CD14-positive monocyte (primary cell): ENCODE measurements around the gene GLI3. TPM values are rescaled to one million over a fixed set of nuclear protein-coding genes. Genes with fewer than 3 reads are reported as not detected.

Experiments used
- DNase-seq, 3 donors: peaks; one replicate each; pipeline ENCODE4 v3.0.0-alpha.2; 2011 to 2022
- H2AFZ ChIP-seq: 2 replicates; pipeline ENCODE4 v1.6.0; 2012; ENCODE audit warnings: mild to moderate bottlenecking, low read depth, low read length, inconsistent platforms; ENCODE audit not compliant: insufficient read depth, poor library complexity, severe bottlenecking
- H3K27ac ChIP-seq, 2 donors: 1 replicate in 1 of 2; 2 replicates in 1 of 2; pipeline ENCODE4 v1.5.1; 2012 to 2013; ENCODE audit warnings: low read length in 2 of 2, control low read depth in 1 of 2, inconsistent platforms in 1 of 2, low read depth in 1 of 2, mild to moderate bottlenecking in 1 of 2
- H3K27me3 ChIP-seq, 2 donors: one replicate each; pipeline versions ENCODE4 v1.6.0 to v1.6.1; 2011 to 2013; ENCODE audit warnings: low read length in 2 of 2; ENCODE audit not compliant: control insufficient read depth in 2 of 2, insufficient read depth in 2 of 2
- H3K36me3 ChIP-seq, 2 donors: replicated peaks in 1 of 2; 1 replicate in 1 of 2; 2 replicates in 1 of 2; pipeline versions ENCODE4 v1.5.1 to v1.6.1; 2012 to 2013; ENCODE audit warnings: low read length in 2 of 2, control low read depth in 1 of 2, inconsistent platforms in 1 of 2, mild to moderate bottlenecking in 1 of 2; ENCODE audit not compliant: insufficient read depth in 2 of 2, control insufficient read depth in 1 of 2
- H3K4me1 ChIP-seq, 2 donors: 1 replicate in 1 of 2; 2 replicates in 1 of 2; pipeline versions ENCODE4 v1.5.1 to v1.6.1; 2012 to 2013; ENCODE audit warnings: low read length in 2 of 2, control low read depth in 1 of 2, inconsistent platforms in 1 of 2, mild to moderate bottlenecking in 1 of 2, moderate library complexity in 1 of 2; ENCODE audit not compliant: insufficient read depth in 2 of 2, control insufficient read depth in 1 of 2
- H3K4me2 ChIP-seq: replicated peaks from 2 replicates; pipeline ENCODE3; 2012; ENCODE audit warnings: low read length, moderate library complexity, mild to moderate bottlenecking; ENCODE audit not compliant: poor library complexity, severe bottlenecking; ENCODE audit errors: extremely low read depth
- H3K4me3 ChIP-seq, 3 experiments: fragments of 200-600 bp in 1 of 3; sonication (generic) in 1 of 3; replicated peaks in 1 of 3; 1 replicate in 2 of 3; 2 replicates in 1 of 3; pipeline ENCODE4 v1.5.1; 2011 to 2013; ENCODE audit warnings: low read length in 3 of 3, mild to moderate bottlenecking in 3 of 3, control low read depth in 2 of 3, low read depth in 2 of 3, inconsistent platforms in 1 of 3, moderate library complexity in 1 of 3
- H3K79me2 ChIP-seq: 2 replicates; pipeline ENCODE4 v1.6.0; 2012; ENCODE audit warnings: mild to moderate bottlenecking, control low read depth, inconsistent platforms, low read length, moderate library complexity; ENCODE audit not compliant: insufficient read depth
- H3K9ac ChIP-seq: 2 replicates; pipeline ENCODE4 v1.6.0; 2017; ENCODE audit warnings: low read length, mild to moderate bottlenecking; ENCODE audit not compliant: insufficient read depth, poor library complexity, severe bottlenecking
- H3K9me3 ChIP-seq, 2 donors: replicated peaks in 1 of 2; 1 replicate in 1 of 2; 2 replicates in 1 of 2; pipeline versions ENCODE4 v1.5.1 to v1.6.1; 2012 to 2013; ENCODE audit warnings: low read length in 2 of 2, control low read depth in 1 of 2; ENCODE audit not compliant: control insufficient read depth in 1 of 2, insufficient read depth in 1 of 2
- H4K20me1 ChIP-seq: 2 replicates; pipeline ENCODE4 v1.6.0; 2012; ENCODE audit warnings: mild to moderate bottlenecking, low read length, control low read depth, moderate library complexity; ENCODE audit not compliant: insufficient read depth
- H3K27ac Mint-ChIP-seq, 7 donors: one replicate each; pipeline ENCODE4 v1.8.0; 2020; ENCODE audit warnings: mild to moderate bottlenecking in 7 of 7, mixed read lengths in 7 of 7, moderate library complexity in 6 of 7, inconsistent platforms in 2 of 7
- H3K27me3 Mint-ChIP-seq, 3 donors: one replicate each; pipeline ENCODE4 v1.8.0; 2021 to 2022; ENCODE audit warnings: low read depth in 3 of 3, mild to moderate bottlenecking in 3 of 3, mixed read lengths in 3 of 3, moderate library complexity in 3 of 3, inconsistent platforms in 1 of 3
- H3K36me3 Mint-ChIP-seq, 2 donors: one replicate each; pipeline ENCODE4 v1.8.0; 2020; ENCODE audit warnings: mixed read lengths in 2 of 2, inconsistent platforms in 1 of 2, mild to moderate bottlenecking in 1 of 2
- H3K4me1 Mint-ChIP-seq: one replicate; pipeline ENCODE4 v1.8.0; 2020; ENCODE audit warnings: mild to moderate bottlenecking, mixed read lengths
- H3K4me3 Mint-ChIP-seq, 2 donors: one replicate each; pipeline ENCODE4 v1.8.0; 2020; ENCODE audit warnings: mild to moderate bottlenecking in 2 of 2, mixed read lengths in 2 of 2, moderate library complexity in 1 of 2
- H3K9me3 Mint-ChIP-seq, 7 donors: one replicate each; pipeline ENCODE4 v1.8.0; 2020 to 2022; ENCODE audit warnings: mixed read lengths in 7 of 7, mild to moderate bottlenecking in 6 of 7, moderate library complexity in 6 of 7, inconsistent platforms in 2 of 7
- CTCF ChIP-seq: fragments of 200-600 bp; IDR thresholded peaks from one replicate; pipeline ENCODE4 v1.8.0; 2022; ENCODE audit warnings: antibody characterized with exemption, mild to moderate bottlenecking
- WGBS: methylation state at CpG from one replicate; pipeline ENCODE4 v1.1.5; 2013; ENCODE audit warnings: missing lambda C conversion rate; ENCODE audit not compliant: insufficient coverage; 5-methylcytosine and 5-hydroxymethylcytosine counted together
- intact Hi-C, 2 donors: fragments of 100-400 bp; cut with micrococcal nuclease; formaldehyde crosslinking; loops; one replicate each; pipeline versions ENCODE4 v1.15.0 to v1.15.1; 2023
- polyA plus RNA-seq, 3 donors: library from polyadenylated mRNA; depleted of rRNA in 1 of 3; unstranded in 2 of 3; stranded (reverse) in 1 of 3; fragments of 300-500 nt in 2 of 3; fragments of >200 nt in 1 of 3; fragmentation: Illumina TruSeq in 2 of 3; gene quantifications; 1 replicate in 2 of 3; 2 replicates in 1 of 3; pipeline ENCODE4 v1.2.3, GENCODE V29; 2012 to 2021

Gene GLI3
- polyA plus RNA-seq, 3 donors = not detected

- no peak for TF ChIP-seq CTCF
- H3K9me3 Mint-ChIP-seq = peaks cover 0 to 8% (median 2%) of the 10 kb centered on the region in 7 donors
- no peak overlapping the region for H3K4me3 Mint-ChIP-seq
- H3K36me3 Mint-ChIP-seq = no peaks in the 10 kb centered on the region
- no peak overlapping the region for H3K27ac Mint-ChIP-seq
- Histone ChIP-seq H3K36me3 (no peaks in the 10 kb centered on the region), H3K4me1 (no peaks in the 10 kb centered on the region), H4K20me1 (no peaks in the 10 kb centered on the region), H3K9ac (no peak overlapping the region), H3K27me3 (peaks cover 0 to 3% of the 10 kb centered on the region in 2 donors), H3K27ac (no peak overlapping the region), H3K9me3 (no peaks in the 10 kb centered on the region), H3K79me2 (no peaks in the 10 kb centered on the region), H2AFZ (no peak overlapping the region), H3K4me2 (no peak overlapping the region), H3K4me3 (no peak overlapping the region)
- WGBS = no CpG with 5 or more reads among the region's 5 CpGs
- no peaks in the 10 kb centered on the region for H3K4me1 Mint-ChIP-seq
- intact Hi-C loops = no loop called here
- no peak for DNase-seq
- peaks cover 10 to 14% (median 12%) of the 10 kb centered on the region in 3 donors for H3K27me3 Mint-ChIP-seq
Measured at GRCh38 chr7:42247301-42247700, 10.3 kb upstream of the GLI3 start.

GRCh38 chr7:42244828-42245227 is 7.8 kb upstream of the GLI3 start:
- no peak for DNase-seq
- H3K4me2 ChIP-seq = no peak overlapping the region
- no peak overlapping the region for H3K4me3 ChIP-seq
- no peaks in the 10 kb centered on the region for H3K9me3 ChIP-seq
- H3K4me1 ChIP-seq = no peaks in the 10 kb centered on the region
- H3K9ac ChIP-seq = no peak overlapping the region
- Mint-ChIP-seq H3K27ac (no peak overlapping the region), H3K27me3 (peaks cover 21 to 23% (median 22%) of the 10 kb centered on the region in 3 donors), H3K4me1 (no peaks in the 10 kb centered on the region), H3K9me3 (peaks cover 0 to 3% (median 0%) of the 10 kb centered on the region in 7 donors), H3K4me3 (no peak overlapping the region), H3K36me3 (no peaks in the 10 kb centered on the region)
- H4K20me1 ChIP-seq = no peaks in the 10 kb centered on the region
- no peak overlapping the region for H2AFZ ChIP-seq
- no peak overlapping the region for H3K27ac ChIP-seq
- TF ChIP-seq CTCF = no peak
- intact Hi-C loops = no loop called here
- WGBS = 89% methylated on average over 1 of the region's 2 CpGs
- H3K79me2 ChIP-seq = no peaks in the 10 kb centered on the region
- H3K27me3 ChIP-seq = peaks cover 10 to 15% of the 10 kb centered on the region in 2 donors
- no peaks in the 10 kb centered on the region for H3K36me3 ChIP-seq
